Type B pancreatic cell (in vitro differentiated cells): ENCODE measurements around the gene ICA1. TPM values are rescaled to one million over a fixed set of nuclear protein-coding genes. Genes with fewer than 3 reads are reported as not detected.

Source experiments
- DNase-seq: peaks from one replicate; pipeline ENCODE4 v3.0.0; 2021; ENCODE audit warnings: mixed read lengths; ENCODE audit not compliant: unreplicated experiment; ENCODE audit errors: extremely low spot score
- H3K27ac Mint-ChIP-seq: 2 replicates; pipeline ENCODE4 v1.8.0; 2021; ENCODE audit warnings: mild to moderate bottlenecking, mixed read lengths
- H3K27me3 Mint-ChIP-seq: 2 replicates; pipeline ENCODE4 v1.8.0; 2021; ENCODE audit warnings: mixed read lengths
- H3K36me3 Mint-ChIP-seq: 2 replicates; pipeline ENCODE4 v1.8.0; 2021; ENCODE audit warnings: mixed read lengths
- H3K4me1 Mint-ChIP-seq: one replicate; pipeline ENCODE4 v1.8.0; 2021; ENCODE audit warnings: mixed read lengths; ENCODE audit not compliant: unreplicated experiment
- H3K4me3 Mint-ChIP-seq: 2 replicates; pipeline ENCODE4 v1.8.0; 2021; ENCODE audit warnings: mild to moderate bottlenecking, mixed read lengths
- H3K9me3 Mint-ChIP-seq: 2 replicates; pipeline ENCODE4 v1.8.0; 2021; ENCODE audit warnings: mixed read lengths
- total RNA-seq: library from RNA; stranded (reverse); gene quantifications from 2 replicates; pipeline ENCODE4 v1.2.1, GENCODE V29; 2021; ENCODE audit warnings: low replicate concordance
- TF ChIP-seq, protein P1 (sequence below): fragments of 200-600 bp; sonication (generic); conservative IDR thresholded peaks from 2 replicates; pipeline ENCODE4 v1.5.0; 2021; ENCODE audit warnings: antibody characterized with exemption, mild to moderate bottlenecking

ICA1 gene
- total RNA-seq, 1 donor from 2014 or later: 9.8 TPM

DNA sequence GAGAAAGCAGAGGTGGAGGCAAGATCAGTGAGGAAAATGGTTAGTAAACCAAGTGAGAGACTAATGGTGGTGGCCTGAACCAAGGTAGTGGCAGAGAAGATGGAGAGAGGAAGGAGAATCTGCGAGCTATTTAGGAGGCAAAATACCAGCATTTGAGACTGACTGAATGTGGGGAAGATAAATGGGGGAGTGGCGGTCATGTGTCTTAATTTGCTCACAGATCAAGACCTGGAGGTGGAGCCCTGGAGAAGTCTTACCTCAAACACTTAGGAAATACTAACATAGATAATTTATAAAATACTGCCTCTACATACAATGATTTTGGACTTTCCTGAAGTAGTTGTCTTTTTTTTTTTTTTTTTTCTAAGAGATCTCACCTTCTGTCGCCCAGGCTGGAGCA is 34.7 kb downstream of the ICA1 start:
- Mint-ChIP-seq H3K36me3 (no peaks in the 10 kb centered on the region), H3K9me3 (no peaks in the 10 kb centered on the region), H3K4me3 (no peak overlapping the region)

DNA sequence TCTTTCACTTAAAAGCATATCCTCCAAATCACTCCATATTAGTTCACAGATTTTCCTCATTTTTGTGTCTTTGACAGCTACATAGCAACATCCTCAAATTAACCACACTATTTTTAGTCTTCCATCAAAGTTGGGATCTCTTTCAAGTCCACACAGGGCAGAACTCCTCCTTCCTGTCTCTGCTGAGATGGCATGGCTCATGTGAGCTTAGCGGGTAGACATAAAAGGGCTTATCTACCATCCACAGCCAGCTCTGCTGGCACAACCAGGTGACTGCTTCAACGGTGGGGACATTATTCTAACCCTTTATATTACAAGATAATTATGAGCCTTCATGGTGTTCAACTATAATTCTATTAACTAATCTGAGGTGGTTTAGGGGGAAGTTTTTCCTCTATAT is 35.5 kb downstream of the ICA1 start:
- H3K36me3 Mint-ChIP-seq: no peaks in the 10 kb centered on the region
- DNase-seq: no peak
- peaks cover 3% of the 10 kb centered on the region for H3K4me1 Mint-ChIP-seq
- no peak overlapping the region for H3K4me3 Mint-ChIP-seq
- no peaks in the 10 kb centered on the region for H3K9me3 Mint-ChIP-seq
- TF ChIP-seq, protein P1, sequence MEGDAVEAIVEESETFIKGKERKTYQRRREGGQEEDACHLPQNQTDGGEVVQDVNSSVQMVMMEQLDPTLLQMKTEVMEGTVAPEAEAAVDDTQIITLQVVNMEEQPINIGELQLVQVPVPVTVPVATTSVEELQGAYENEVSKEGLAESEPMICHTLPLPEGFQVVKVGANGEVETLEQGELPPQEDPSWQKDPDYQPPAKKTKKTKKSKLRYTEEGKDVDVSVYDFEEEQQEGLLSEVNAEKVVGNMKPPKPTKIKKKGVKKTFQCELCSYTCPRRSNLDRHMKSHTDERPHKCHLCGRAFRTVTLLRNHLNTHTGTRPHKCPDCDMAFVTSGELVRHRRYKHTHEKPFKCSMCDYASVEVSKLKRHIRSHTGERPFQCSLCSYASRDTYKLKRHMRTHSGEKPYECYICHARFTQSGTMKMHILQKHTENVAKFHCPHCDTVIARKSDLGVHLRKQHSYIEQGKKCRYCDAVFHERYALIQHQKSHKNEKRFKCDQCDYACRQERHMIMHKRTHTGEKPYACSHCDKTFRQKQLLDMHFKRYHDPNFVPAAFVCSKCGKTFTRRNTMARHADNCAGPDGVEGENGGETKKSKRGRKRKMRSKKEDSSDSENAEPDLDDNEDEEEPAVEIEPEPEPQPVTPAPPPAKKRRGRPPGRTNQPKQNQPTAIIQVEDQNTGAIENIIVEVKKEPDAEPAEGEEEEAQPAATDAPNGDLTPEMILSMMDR: no peak
- H3K27me3 Mint-ChIP-seq: no peaks in the 10 kb centered on the region
- no peak overlapping the region for H3K27ac Mint-ChIP-seq

More for the DNA sequence above, 34.7 kb downstream of the ICA1 start:
- no peak for DNase-seq
- H3K4me1 Mint-ChIP-seq: no peaks in the 10 kb centered on the region
- TF ChIP-seq, protein P1: no peak
- H3K27me3 Mint-ChIP-seq: no peaks in the 10 kb centered on the region
- no peak overlapping the region for H3K27ac Mint-ChIP-seq

DNA sequence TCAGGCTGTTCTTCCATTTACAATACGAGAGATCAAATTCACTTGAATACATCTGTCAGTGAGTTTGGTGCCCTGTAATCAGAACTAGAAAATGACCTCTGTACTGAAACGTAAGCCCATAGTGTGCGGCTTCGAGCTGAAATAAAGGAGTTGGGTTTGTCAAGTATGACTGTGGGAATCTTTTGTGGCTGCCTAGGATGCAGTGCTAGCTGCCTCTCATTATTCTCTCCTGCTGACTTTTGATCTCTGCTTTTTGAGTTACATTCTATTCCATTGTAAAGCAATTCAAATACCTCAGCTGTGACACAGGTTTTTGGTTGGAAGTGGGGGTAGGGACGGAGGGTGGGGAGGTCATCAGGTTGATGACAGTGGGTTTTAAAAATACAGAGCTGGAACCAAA is 40.4 kb downstream of the ICA1 start:
- Mint-ChIP-seq H3K36me3 (no peaks in the 10 kb centered on the region), H3K9me3 (no peaks in the 10 kb centered on the region), H3K4me1 (peaks cover 18% of the 10 kb centered on the region), H3K27me3 (no peaks in the 10 kb centered on the region), H3K4me3 (no peak overlapping the region), H3K27ac (no peak overlapping the region)
- TF ChIP-seq, protein P1: no peak
- DNase-seq: no peak

DNA sequence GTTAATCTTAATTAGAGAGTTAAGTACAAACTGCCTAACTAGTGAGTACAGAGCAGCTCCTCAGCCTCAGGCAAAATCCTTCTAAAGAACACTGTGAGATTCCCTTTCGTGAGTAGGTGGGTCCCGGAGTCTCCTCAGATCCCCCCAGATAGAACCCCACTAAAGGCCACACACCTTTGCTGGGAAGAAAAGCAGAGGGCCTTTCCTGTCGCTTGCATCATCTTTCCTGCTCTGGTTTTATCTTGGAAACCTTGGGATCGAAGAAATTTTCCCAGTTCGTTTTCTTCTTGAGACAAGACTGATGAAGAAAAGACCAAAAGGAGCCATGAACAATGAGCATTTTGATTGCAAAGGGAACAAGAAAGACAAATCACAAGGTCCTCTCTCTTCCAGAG is 40.9 kb downstream of the ICA1 start:
- Mint-ChIP-seq H3K4me1 (peaks cover 19% of the 10 kb centered on the region), H3K4me3 (no peak overlapping the region), H3K9me3 (no peaks in the 10 kb centered on the region), H3K27ac (no peak overlapping the region), H3K36me3 (no peaks in the 10 kb centered on the region), H3K27me3 (no peaks in the 10 kb centered on the region)
- TF ChIP-seq, protein P1: no peak
- no peak for DNase-seq

DNA sequence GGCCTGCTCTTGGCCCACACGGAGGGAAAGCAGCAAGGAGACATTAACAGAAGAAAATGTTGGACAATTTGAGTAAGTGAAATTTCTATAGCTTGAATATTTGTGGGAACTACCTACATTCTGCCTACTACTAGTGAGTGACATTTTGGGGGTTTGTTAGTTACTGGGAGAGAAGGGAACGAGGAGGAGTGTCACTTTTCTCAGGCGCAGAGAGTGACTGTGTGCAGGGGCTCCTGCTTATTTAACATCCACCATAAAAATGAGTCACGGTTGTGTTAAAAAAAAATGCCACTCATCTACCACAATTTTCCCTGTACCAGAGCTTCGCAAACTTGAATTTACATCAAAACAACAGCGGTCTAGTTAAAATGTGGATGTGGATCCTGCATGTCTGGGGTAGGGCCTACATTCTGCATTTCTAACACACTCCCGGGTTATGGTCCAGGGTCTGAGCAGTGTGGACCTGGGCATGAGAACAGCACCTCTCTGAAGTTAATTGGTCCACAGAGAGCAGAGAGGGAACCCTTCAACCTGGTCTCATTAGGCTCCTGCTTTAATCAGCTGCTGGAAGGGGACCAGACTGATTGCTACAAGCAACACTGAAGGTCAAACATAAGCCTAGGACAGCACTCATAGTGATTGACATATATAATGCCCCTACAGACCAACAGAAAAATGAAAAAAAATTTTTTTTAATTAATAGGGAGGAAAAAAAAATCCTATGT is 41.4 kb downstream of the ICA1 start:
- no peaks in the 10 kb centered on the region for H3K36me3 Mint-ChIP-seq
- H3K9me3 Mint-ChIP-seq: no peaks in the 10 kb centered on the region
- H3K4me3 Mint-ChIP-seq: no peak overlapping the region
- no peak for DNase-seq
- peaks cover 25% of the 10 kb centered on the region for H3K4me1 Mint-ChIP-seq
- TF ChIP-seq, protein P1: no peak
- no peak overlapping the region for H3K27ac Mint-ChIP-seq
- H3K27me3 Mint-ChIP-seq: no peaks in the 10 kb centered on the region
